Cardiac fibroblast (primary cell): ENCODE results near the gene RAB40B.

Experiments
- DNase-seq, 2 donors: peaks; one replicate each; pipeline versions ENCODE4 v3.0.0 to v3.0.0-alpha.2; 2010; ENCODE audit warnings: low read depth in 2 of 2
- H3K4me3 ChIP-seq, 2 donors: replicated peaks in 1 of 2; 1 replicate in 1 of 2; 2 replicates in 1 of 2; pipeline ENCODE4 v1.5.1; 2011; ENCODE audit warnings: low read depth in 2 of 2, low read length in 2 of 2, mild to moderate bottlenecking in 2 of 2, moderate library complexity in 1 of 2
- TF ChIP-seq, protein P1 (sequence below): IDR thresholded peaks from one replicate; pipeline ENCODE4 v1.5.1; 2011; ENCODE audit warnings: low read depth, mild to moderate bottlenecking, low read length, inconsistent platforms

RAB40B gene

GRCh38 chr17:82709676-82710498 lies 11.4 kb upstream of the RAB40B start:
- TF ChIP-seq, protein P1, sequence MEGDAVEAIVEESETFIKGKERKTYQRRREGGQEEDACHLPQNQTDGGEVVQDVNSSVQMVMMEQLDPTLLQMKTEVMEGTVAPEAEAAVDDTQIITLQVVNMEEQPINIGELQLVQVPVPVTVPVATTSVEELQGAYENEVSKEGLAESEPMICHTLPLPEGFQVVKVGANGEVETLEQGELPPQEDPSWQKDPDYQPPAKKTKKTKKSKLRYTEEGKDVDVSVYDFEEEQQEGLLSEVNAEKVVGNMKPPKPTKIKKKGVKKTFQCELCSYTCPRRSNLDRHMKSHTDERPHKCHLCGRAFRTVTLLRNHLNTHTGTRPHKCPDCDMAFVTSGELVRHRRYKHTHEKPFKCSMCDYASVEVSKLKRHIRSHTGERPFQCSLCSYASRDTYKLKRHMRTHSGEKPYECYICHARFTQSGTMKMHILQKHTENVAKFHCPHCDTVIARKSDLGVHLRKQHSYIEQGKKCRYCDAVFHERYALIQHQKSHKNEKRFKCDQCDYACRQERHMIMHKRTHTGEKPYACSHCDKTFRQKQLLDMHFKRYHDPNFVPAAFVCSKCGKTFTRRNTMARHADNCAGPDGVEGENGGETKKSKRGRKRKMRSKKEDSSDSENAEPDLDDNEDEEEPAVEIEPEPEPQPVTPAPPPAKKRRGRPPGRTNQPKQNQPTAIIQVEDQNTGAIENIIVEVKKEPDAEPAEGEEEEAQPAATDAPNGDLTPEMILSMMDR = no peak
- no peak overlapping the region for H3K4me3 ChIP-seq
- DNase-seq = no peak

DNA sequence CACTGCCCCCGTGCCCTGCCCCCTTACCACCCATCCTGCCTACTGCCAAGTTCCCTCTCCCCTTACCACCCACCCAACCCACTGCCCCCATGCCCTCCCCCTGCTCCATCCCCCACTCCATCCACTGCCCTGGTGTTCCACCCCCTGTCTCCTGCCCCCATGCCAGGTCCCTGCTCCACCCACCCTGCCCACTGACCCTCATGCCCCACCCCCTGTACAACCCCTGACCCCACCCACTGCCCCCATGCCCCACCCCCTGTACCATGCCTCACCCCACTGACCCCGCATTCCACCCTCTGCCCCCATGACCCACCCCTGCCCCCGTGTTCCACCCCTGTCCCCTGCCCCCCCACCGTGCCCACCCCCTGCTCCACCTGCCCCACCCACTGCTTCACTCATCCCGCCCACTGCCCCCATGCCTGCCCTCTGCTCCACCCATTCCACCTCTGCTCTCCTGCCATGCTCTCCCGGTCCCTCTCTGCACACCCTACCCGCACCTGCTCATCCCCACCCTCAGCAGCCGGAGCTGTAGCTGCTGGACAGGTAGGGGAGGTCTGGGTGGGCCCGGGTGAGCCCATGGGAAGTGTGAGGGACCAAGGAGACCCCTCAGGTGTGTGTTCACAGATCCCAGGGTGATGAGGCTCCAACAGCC lies 10.7 kb upstream of the RAB40B start:
- TF ChIP-seq, protein P1 = no peak
- no peak for DNase-seq
- H3K4me3 ChIP-seq = no peak overlapping the region

DNA sequence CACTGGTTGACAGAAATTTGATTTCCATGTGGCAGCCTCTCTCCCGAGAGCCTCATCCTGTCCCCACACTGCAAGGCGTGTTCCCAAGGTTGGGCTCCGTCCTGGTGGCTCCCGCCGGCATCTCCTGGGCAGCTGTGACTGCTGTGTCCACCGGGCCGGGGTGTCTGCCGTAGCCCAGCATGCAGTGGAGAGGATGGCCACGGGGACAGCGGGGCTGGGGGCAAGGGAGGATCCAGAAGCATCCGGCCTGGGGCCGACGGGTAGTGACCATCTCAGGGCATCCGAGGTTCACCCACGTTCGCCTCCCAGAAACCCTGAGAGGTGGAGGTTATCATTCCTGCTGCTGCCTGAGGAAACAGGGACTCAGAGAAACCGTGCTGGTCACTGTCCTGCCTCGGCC lies 7.3 kb upstream of the RAB40B start:
- DNase-seq = no peak
- no peak overlapping the region for H3K4me3 ChIP-seq
- TF ChIP-seq, protein P1 = no peak

DNA sequence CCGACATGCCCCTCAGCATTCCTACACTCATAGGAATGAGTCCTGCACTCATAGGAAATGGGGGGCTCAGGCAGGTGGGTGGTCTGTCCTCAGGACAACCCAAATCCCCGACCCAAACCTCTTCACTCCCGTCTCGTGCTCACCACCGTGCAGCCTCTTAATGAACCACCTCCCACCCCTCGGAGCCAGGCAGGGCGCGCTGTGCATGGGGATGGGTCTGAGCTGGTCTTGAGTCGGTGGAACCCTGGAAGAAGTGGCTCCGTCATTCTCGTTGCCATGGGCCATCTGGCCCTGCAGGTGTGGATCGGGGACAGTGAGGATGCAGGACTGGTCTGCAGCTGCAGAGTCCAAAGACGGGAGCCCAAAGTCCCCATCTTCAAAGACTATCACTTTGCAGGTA lies 6.4 kb upstream of the RAB40B start:
- H3K4me3 ChIP-seq = no peak overlapping the region
- no peak for DNase-seq
- TF ChIP-seq, protein P1 = no peak

- H3K4me3 ChIP-seq = no peak overlapping the region
- no peak for DNase-seq
- TF ChIP-seq, protein P1 = no peak
Observed at GRCh38 chr17:82703935-82704865, 5.7 kb upstream of the RAB40B start.

DNA sequence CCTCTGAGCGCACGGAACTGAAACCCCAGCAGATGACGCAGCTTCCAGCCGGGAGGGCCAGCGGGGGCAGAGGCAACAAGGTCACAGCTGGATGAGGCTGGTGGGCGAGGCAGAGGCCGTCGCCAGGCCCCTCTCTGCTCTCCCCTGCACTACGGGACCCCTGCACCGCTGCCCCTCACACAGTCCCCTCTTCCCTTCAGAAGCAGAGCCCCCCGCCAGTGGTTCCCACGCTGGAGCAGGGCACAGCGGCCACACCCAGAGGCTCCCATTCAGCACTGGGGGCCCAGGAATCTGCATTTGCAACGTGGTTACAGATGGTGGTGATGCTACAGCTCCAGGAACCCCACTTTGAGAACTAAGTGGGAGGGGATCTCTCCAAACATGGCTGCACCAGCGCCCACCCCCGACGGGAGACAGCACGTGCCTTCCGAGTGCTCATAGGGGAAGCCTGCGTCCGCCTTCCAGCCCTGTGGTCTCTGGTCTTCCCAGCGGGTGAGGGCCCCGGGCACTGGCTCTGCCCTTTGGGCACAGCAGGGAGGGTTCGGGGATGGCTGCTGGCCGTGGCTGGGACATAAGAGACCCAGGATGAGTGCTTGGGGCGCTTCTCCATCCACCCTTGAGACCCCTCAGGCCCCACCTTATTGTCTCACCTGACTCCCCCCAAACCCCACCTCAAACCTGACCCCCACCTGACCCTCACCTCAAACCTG lies 4.7 kb upstream of the RAB40B start:
- no peak overlapping the region for H3K4me3 ChIP-seq
- TF ChIP-seq, protein P1 = no peak

More for the DNA sequence above, 4.7 kb upstream of the RAB40B start:
- no peak for DNase-seq
